Spinal cord (tissue), 10 donors: Measurements from ENCODE around the gene HPDL. TPM values are rescaled to one million over a fixed set of nuclear protein-coding genes. Genes with fewer than 3 reads are reported as not detected.
A peak's percentile ranks its signal among the peaks of the same experiment; 100 is the strongest.

Experiments used
- DNase-seq, 6 donors: peaks; one replicate each; pipeline versions ENCODE4 v3.0.0 to v3.0.0-alpha.2; 2013 to 2015; ENCODE audit warnings: low spot score in 6 of 6, low read depth in 4 of 6
- H3K27ac ChIP-seq: one replicate; pipeline ENCODE4 v1.5.1; 2013; ENCODE audit warnings: low read depth, low read length, control low read depth
- H3K27me3 ChIP-seq: one replicate; pipeline ENCODE4 v1.6.1; 2013; ENCODE audit warnings: low read length; ENCODE audit not compliant: control insufficient read depth, insufficient read depth
- H3K36me3 ChIP-seq: one replicate; pipeline ENCODE4 v1.6.1; 2013; ENCODE audit warnings: low read length; ENCODE audit not compliant: control insufficient read depth, insufficient read depth
- H3K4me1 ChIP-seq: one replicate; pipeline ENCODE4 v1.6.1; 2013; ENCODE audit warnings: low read length; ENCODE audit not compliant: control insufficient read depth, insufficient read depth
- H3K4me3 ChIP-seq: one replicate; pipeline ENCODE4 v1.5.1; 2013; ENCODE audit warnings: low read depth, low read length, control low read depth
- H3K9me3 ChIP-seq: one replicate; pipeline ENCODE4 v1.6.1; 2013; ENCODE audit warnings: low read length; ENCODE audit not compliant: control insufficient read depth, insufficient read depth
- WGBS: methylation state at CpG from one replicate; pipeline ENCODE4 v1.1.5; 2013; ENCODE audit warnings: missing lambda C conversion rate; ENCODE audit not compliant: insufficient coverage; 5-methylcytosine and 5-hydroxymethylcytosine counted together
- polyA plus RNA-seq, 2 donors: library from polyadenylated mRNA; unstranded; fragments of 120-200 nt; gene quantifications; one replicate each; pipeline ENCODE4 v1.2.1, GENCODE V29; 2013; ENCODE audit not compliant: insufficient read length in 2 of 2
- total RNA-seq, 2 donors: library from RNA; depleted of rRNA in 1 of 2; stranded (reverse); fragments of 120-200 nt in 1 of 2; fragments of >200 nt in 1 of 2; gene quantifications; one replicate each; pipeline versions ENCODE4 v1.2.3 to v1.2.4, GENCODE V29; 2013 to 2014
- donor health status: healthy.

The HPDL gene
- total and polyA plus RNA-seq, 4 donors: 1.8 to 4.6 (median 2.7) TPM

GRCh38 chr1:45319761-45320160 lies 6.9 kb upstream of the HPDL start:
- Histone ChIP-seq H3K27me3 (no peaks in the 10 kb centered on the region), H3K4me3 (no peak overlapping the region), H3K9me3 (no peaks in the 10 kb centered on the region), H3K27ac (no peak overlapping the region), H3K4me1 (no peaks in the 10 kb centered on the region), H3K36me3 (no peaks in the 10 kb centered on the region)
- WGBS: 88% methylated on average over 4 of the region's 4 CpGs
- DNase-seq: no peak

DNA sequence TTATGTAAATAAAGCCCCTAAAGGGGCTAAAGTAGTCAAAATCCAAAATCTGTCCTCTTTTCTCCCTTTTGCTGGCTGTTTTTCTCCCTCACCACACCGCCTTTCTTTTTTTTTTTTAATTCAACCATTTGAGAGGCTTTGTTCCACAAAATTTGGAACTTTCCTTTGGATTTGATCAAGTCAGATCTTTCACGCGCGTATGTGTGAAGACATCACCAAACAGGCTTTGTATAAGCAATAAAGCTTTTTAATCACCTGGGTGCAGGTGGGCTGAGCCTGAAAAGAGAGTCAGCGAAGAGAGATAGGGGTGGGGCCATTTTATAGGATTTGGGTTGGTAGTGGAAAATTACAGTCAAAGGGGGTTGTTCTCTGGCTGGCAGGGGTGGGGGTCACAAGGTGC lies 5.3 kb upstream of the HPDL start:
- no peak overlapping the region for H3K27ac ChIP-seq
- WGBS: 70% methylated on average over 2 of the region's 5 CpGs
- DNase-seq: no peak
- no peaks in the 10 kb centered on the region for H3K9me3 ChIP-seq
- H3K27me3 ChIP-seq: no peaks in the 10 kb centered on the region
- no peak overlapping the region for H3K4me3 ChIP-seq
- H3K36me3 ChIP-seq: no peaks in the 10 kb centered on the region
- H3K4me1 ChIP-seq: peaks cover 12% of the 10 kb centered on the region

DNA sequence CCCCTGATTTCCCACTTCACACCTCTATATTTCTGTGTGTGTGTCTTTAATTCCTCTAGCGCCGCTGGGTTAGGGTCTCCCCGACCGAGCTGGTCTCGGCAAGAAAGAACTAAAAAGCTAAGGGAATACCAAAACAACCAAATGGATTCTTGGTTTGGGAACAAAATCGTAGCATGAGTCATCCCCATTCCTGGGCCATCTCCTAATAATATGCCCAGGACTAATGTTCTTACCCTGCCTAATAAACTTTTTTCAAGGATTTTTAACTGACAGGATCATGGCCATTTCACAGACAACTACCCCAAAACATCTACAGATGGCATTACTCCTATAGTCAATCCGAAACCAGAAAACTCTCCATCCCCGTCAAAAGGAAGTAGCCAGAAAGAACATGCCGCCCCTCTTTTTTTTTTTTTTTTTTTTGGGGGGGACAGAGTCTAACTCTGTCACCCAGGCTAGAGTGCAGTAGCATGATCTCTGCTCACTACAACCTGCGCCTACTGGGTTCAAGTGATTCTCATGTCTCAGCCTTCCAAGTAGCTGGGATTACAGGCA lies 4.1 kb upstream of the HPDL start:
- H3K27ac ChIP-seq: no peak overlapping the region
- no peaks in the 10 kb centered on the region for H3K27me3 ChIP-seq
- H3K36me3 ChIP-seq: peaks cover 3% of the 10 kb centered on the region
- no peak overlapping the region for H3K4me3 ChIP-seq
- H3K4me1 ChIP-seq: peaks cover 24% of the 10 kb centered on the region
- DNase-seq: no peak
- H3K9me3 ChIP-seq: no peaks in the 10 kb centered on the region
- WGBS: 84% methylated on average over 9 of the region's 10 CpGs

DNA sequence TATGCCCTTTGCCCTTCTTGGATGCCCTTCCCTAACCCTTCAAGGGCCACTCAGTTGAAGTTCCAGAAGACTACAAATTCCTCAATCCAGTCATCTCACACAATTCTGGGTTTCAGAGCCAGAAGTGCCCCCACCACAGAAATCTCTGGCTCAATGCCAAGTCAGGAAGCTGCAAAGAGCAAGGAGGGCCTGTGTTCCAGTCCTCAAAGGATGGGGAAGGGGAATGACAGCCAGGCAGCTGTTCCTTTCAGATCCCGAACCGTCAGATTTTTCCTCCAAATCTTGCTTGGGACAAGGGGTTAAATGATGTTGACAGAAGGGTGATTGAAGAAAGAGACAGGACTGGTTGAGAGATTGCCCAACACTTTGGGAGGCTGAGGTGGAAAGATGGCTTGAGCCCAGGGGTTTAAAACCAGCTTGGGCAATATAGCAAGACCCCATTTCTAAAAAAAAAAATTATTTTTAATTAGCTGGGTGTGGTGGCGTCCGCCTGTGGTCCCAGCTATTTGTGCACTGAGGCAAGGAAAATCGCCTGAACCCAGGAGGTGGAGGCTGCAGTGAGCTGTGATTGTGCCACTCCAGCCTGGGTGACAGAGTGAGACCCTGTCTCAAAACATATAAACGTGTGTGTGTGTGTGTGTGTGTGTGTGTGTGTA lies 716 bp upstream of the HPDL start:
- peak in 2 of 6 donors; percentile 50 to 80 for DNase-seq
- no peaks in the 10 kb centered on the region for H3K27me3 ChIP-seq
- peak overlapping the region; percentile 86 for H3K27ac ChIP-seq
- no peaks in the 10 kb centered on the region for H3K9me3 ChIP-seq
- 33% methylated on average over 3 of the region's 6 CpGs for WGBS
- H3K4me3 ChIP-seq: peak overlapping the region; percentile 55
- H3K36me3 ChIP-seq: peaks cover 30% of the 10 kb centered on the region
- peaks cover 35% of the 10 kb centered on the region for H3K4me1 ChIP-seq

GRCh38 chr1:45327644-45328515 lies 1.2 kb downstream of the HPDL start:
- Histone ChIP-seq H3K4me1 (peaks cover 35% of the 10 kb centered on the region), H3K36me3 (peaks cover 49% of the 10 kb centered on the region), H3K9me3 (no peaks in the 10 kb centered on the region), H3K4me3 (peak overlapping the region; percentile 55), H3K27ac (no peak overlapping the region), H3K27me3 (no peaks in the 10 kb centered on the region)
- DNase-seq: no peak
- 44% methylated on average over 18 of the region's 19 CpGs for WGBS

DNA sequence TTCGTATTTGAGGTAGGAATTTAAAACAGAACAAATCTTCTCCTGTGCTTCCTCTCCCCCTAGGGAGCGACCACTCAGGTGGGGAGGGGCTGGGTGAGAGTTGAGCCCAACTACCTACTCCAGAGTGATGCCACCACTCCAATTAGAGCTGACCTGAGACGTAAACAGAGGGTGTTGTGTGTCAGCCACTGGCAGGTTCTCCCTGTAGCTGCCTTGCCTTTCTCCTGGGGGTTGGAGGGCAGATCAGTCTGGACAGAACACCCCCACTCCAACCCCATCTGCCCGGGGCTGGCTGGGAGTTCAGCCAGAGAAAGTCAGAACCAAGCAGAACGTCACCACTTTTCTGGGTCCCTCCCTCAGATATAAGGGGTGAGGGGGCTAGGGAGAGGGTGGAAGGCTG lies 2.0 kb downstream of the HPDL start:
- H3K9me3 ChIP-seq: no peaks in the 10 kb centered on the region
- DNase-seq: no peak
- H3K27me3 ChIP-seq: no peaks in the 10 kb centered on the region
- H3K27ac ChIP-seq: no peak overlapping the region
- peaks cover 42% of the 10 kb centered on the region for H3K4me1 ChIP-seq
- no peak overlapping the region for H3K4me3 ChIP-seq
- peaks cover 56% of the 10 kb centered on the region for H3K36me3 ChIP-seq
- no CpG with 5 or more reads among the region's 5 CpGs for WGBS

DNA sequence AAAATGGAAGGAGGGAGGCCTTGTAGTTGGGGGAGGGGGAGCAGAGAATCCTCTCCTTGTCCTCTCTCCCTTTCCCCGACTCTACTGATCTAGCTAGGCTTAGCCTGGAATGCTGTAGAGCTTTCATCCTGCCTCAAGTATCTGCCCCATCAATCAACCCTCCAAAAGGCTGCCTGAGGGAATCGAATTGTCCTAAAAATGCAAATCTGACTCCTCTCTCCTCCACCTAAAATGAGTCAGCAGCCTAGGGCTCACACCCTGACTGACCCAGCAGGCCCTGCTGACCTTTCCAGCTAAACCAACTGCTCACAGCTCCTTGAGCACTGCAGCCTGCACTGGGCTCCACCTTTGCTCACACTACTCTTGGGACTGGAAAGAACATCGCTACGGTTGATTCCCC lies 2.8 kb downstream of the HPDL start:
- Histone ChIP-seq H3K36me3 (peaks cover 58% of the 10 kb centered on the region), H3K4me1 (peaks cover 47% of the 10 kb centered on the region), H3K9me3 (no peaks in the 10 kb centered on the region), H3K4me3 (no peak overlapping the region), H3K27ac (no peak overlapping the region), H3K27me3 (no peaks in the 10 kb centered on the region)
- 36% methylated on average over 2 of the region's 4 CpGs for WGBS
- DNase-seq: no peak

- Histone ChIP-seq H3K36me3 (peaks cover 60% of the 10 kb centered on the region), H3K9me3 (no peaks in the 10 kb centered on the region), H3K27ac (no peak overlapping the region), H3K4me1 (peaks cover 34% of the 10 kb centered on the region), H3K27me3 (no peaks in the 10 kb centered on the region), H3K4me3 (no peak overlapping the region)
- no peak for DNase-seq
- 98% methylated on average over 18 of the region's 18 CpGs for WGBS
Observed at GRCh38 chr1:45331436-45332345, 5.0 kb downstream of the HPDL start.

DNA sequence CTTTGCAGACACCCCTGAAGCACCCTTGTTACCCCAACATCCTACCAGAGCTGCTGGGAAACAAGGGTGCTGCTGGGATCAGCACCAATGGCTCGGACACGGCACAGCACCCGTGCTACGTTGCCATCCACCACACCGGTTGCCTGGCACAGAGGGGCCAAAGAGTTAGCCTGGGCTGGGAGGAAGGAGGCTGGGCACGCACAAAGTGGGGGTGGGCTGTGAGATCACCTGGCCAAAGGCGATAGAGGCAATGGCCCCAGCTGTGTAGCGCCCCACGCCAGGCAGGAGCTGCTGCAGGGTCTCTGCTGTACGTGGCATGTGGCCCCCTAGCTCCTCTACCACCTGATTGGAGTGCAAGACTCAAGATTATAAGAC lies 5.6 kb downstream of the HPDL start:
- H3K36me3 ChIP-seq: peaks cover 62% of the 10 kb centered on the region
- no peaks in the 10 kb centered on the region for H3K9me3 ChIP-seq
- H3K4me1 ChIP-seq: peaks cover 28% of the 10 kb centered on the region
- 97% methylated on average over 10 of the region's 10 CpGs for WGBS
- H3K27ac ChIP-seq: no peak overlapping the region
- DNase-seq: no peak
- no peaks in the 10 kb centered on the region for H3K27me3 ChIP-seq
- no peak overlapping the region for H3K4me3 ChIP-seq
